ENCODE data around the gene FHOD3.

Gene FHOD3

DNA sequence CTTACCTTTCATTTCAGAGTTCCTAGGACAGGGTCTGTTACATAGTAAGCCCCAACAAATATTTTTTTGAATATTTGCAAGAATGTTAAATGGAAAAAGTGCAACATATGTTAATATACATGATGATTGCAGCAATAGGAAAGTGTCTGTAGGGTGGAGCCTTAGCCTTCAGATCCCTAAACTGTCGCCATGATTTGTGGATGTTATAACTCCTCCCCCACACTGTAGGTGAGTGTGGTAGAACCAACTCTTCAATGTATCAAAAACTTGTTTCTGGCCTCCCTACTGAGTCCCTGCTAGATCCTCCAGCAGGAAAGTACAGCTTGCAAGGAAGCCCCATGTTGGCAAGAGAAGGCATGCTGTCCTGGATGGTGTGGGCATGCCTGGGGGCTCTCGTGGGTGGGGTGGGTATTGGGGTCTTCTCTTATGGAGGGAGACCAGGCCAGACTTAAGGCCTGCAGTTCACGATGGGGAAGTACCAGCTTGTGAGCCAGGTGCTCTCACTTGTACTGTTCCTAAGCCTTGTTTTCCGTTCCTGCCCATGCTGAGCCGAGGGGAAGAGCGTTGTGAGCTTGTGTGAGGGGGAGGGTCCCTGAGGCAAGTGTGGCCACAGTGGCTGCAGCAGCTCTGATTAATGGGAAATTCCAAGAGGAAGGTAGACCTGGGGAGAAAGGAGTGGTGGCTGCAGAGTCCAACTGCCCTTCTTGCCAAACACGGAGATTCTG lies 11.4 kb downstream of the FHOD3 start:
- no peaks in the 10 kb centered on the region for H3K36me3 ChIP-seq (ENCODE audit: control insufficient read depth, insufficient read depth, low read length)
- no peak overlapping the region for H3K27ac ChIP-seq (ENCODE audit: low read depth, low read length)
- H3K9me3 ChIP-seq (ENCODE audit: control insufficient read depth, insufficient read depth, low read length): no peaks in the 10 kb centered on the region
- H3K4me3 ChIP-seq (ENCODE audit: low read depth, low read length): no peak overlapping the region
- H3K4me1 ChIP-seq (ENCODE audit: control insufficient read depth, insufficient read depth, low read length): peaks cover 16% of the 10 kb centered on the region; the same call in 1 of the 2 replicates
- no peak overlapping the region for H3K9ac ChIP-seq (ENCODE audit: low read depth, low read length)
- no peaks in the 10 kb centered on the region for H3K27me3 ChIP-seq (ENCODE audit: control insufficient read depth, insufficient read depth, low read length)

DNA sequence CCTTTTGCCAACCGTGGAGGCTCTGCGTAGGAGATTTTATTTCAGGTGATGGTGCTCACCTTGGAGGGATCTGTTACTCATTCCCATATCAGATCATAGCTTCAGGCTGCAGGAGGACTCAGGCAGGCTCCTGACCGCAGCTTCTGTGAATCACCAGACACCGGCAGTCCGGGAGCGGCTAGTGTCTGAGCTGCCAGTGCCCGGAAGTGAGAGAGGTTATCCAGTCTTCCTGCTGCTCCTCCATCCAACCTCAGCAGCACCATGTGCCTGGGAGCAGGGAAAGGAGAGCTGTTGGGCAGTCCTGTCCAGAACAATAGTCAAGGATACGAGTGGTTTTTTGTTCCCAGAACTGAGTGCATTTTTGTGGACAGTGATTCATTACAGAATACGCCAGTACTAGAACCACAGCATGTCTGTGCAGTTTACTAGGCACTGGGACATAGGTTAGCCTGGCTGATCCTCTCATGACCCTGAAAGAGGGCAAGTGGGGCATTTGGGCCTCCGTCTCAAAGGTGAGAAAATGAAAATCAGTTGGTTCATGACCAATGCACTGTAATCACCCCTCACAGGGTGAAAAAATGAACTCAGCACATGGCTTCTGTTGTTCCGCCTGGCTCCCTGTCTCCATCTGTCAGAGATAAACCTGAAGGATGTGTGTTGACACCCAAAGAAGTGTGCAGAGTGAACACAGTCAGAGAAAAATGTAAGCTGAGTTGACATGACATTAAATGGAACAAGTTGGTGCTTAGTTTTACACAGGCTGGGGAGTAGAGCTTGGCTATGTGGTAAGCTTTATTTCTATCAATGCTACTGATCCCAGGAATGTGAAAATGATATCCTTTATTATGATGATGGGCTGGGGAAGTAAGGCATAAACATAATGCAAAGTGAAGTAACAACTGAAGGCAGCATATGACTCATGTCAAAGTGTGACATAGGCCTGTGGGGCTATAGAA lies 12.2 kb downstream of the FHOD3 start:
- H3K27me3 ChIP-seq (ENCODE audit: control insufficient read depth, insufficient read depth, low read length): no peaks in the 10 kb centered on the region
- no peak overlapping the region for H3K4me3 ChIP-seq (ENCODE audit: low read depth, low read length)
- H3K9ac ChIP-seq (ENCODE audit: low read depth, low read length): no peak overlapping the region
- H3K36me3 ChIP-seq (ENCODE audit: control insufficient read depth, insufficient read depth, low read length): no peaks in the 10 kb centered on the region
- H3K27ac ChIP-seq (ENCODE audit: low read depth, low read length): no peak overlapping the region
- H3K9me3 ChIP-seq (ENCODE audit: control insufficient read depth, insufficient read depth, low read length): no peaks in the 10 kb centered on the region
- peaks cover 16% of the 10 kb centered on the region; the same call in 1 of the 2 replicates for H3K4me1 ChIP-seq (ENCODE audit: control insufficient read depth, insufficient read depth, low read length)

DNA sequence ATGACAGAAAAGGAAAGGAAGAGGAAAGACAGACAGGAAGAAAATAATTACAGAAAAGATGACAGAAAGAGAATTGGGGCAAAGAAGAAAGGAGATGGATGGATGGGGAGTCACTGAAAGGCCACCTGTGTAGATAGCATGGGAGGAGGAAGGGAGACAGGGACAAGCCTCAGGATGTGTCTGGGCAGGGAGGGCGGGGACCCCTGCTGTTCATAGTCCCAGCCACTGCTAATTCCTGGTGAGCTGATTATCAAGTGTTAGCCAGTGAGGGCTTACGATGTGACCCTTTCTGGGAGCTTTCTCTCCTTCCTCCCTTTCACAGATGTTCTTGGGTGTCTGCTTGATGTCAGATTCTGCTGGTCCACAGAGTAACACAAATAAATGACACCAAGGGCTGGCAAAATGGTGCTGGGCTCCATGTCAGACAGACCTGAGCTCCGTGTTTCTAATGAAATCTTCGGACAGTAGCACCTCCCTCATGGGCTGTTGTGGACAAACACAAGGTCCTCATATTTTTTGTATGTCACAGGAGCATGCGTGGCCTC lies 13.6 kb downstream of the FHOD3 start:
- Histone ChIP-seq H3K4me1 (ENCODE audit: control insufficient read depth, insufficient read depth, low read length) (peaks cover 16% of the 10 kb centered on the region; the same call in 1 of the 2 replicates), H3K4me3 (ENCODE audit: low read depth, low read length) (no peak overlapping the region), H3K27ac (ENCODE audit: low read depth, low read length) (no peak overlapping the region), H3K27me3 (ENCODE audit: control insufficient read depth, insufficient read depth, low read length) (no peaks in the 10 kb centered on the region), H3K9ac (ENCODE audit: low read depth, low read length) (no peak overlapping the region), H3K36me3 (ENCODE audit: control insufficient read depth, insufficient read depth, low read length) (no peaks in the 10 kb centered on the region), H3K9me3 (ENCODE audit: control insufficient read depth, insufficient read depth, low read length) (no peaks in the 10 kb centered on the region)

DNA sequence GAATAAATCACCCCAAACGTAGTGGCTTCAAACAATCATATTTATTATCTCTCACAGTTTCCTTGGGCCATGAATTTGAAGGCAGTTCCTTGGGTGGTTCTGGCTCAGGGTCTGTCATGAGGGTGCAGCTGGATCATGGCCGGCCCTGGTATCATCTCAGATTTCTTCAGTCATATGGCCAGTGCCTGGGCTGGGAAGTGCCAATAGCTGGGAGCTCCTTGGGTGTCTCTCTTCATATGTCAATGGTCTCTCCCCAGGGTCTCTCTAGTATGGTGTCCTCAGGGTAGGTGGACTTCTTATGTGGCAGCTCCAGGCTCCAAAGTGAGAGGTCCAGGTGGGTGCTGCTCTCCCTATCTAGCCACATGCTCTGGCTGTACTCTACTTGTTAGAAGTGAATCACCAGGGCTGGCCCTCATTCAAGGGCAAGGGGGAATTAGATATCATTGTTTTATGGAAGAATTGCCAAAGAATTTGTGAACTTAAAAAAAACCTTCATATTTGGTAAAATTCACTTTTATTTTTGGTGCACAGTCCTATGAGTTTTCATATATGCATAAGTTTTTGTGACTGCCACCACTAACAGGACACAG lies 15.4 kb downstream of the FHOD3 start:
- Histone ChIP-seq H3K27me3 (ENCODE audit: control insufficient read depth, insufficient read depth, low read length) (no peaks in the 10 kb centered on the region), H3K4me1 (ENCODE audit: control insufficient read depth, insufficient read depth, low read length) (peaks cover 16% of the 10 kb centered on the region; the same call in 1 of the 2 replicates), H3K4me3 (ENCODE audit: low read depth, low read length) (no peak overlapping the region), H3K9ac (ENCODE audit: low read depth, low read length) (no peak overlapping the region), H3K9me3 (ENCODE audit: control insufficient read depth, insufficient read depth, low read length) (no peaks in the 10 kb centered on the region), H3K27ac (ENCODE audit: low read depth, low read length) (no peak overlapping the region), H3K36me3 (ENCODE audit: control insufficient read depth, insufficient read depth, low read length) (no peaks in the 10 kb centered on the region)

DNA sequence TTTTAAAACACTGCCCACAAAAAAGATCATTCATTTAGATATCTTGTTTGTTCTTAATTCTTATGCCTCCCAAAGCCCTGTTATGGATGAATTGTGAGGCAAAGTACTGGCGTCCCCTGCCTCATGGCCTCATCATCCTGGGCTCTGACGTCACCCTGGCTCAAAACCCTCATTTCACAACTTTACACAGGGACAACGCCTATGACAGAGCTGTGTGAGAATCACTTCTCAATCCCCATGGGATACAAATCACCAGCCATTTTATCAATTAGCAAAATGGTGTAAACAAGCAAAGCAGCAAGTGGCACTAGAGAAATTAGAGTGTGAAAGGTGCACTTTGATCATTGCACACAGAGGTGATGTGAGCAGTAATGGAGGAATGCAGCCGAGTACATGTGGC lies 16.6 kb downstream of the FHOD3 start:
- Histone ChIP-seq H3K9ac (ENCODE audit: low read depth, low read length) (no peak overlapping the region), H3K4me1 (ENCODE audit: control insufficient read depth, insufficient read depth, low read length) (peaks cover 10% of the 10 kb centered on the region; the same call in 1 of the 2 replicates), H3K4me3 (ENCODE audit: low read depth, low read length) (no peak overlapping the region), H3K27me3 (ENCODE audit: control insufficient read depth, insufficient read depth, low read length) (no peaks in the 10 kb centered on the region), H3K36me3 (ENCODE audit: control insufficient read depth, insufficient read depth, low read length) (no peaks in the 10 kb centered on the region), H3K9me3 (ENCODE audit: control insufficient read depth, insufficient read depth, low read length) (no peaks in the 10 kb centered on the region), H3K27ac (ENCODE audit: low read depth, low read length) (no peak overlapping the region)

DNA sequence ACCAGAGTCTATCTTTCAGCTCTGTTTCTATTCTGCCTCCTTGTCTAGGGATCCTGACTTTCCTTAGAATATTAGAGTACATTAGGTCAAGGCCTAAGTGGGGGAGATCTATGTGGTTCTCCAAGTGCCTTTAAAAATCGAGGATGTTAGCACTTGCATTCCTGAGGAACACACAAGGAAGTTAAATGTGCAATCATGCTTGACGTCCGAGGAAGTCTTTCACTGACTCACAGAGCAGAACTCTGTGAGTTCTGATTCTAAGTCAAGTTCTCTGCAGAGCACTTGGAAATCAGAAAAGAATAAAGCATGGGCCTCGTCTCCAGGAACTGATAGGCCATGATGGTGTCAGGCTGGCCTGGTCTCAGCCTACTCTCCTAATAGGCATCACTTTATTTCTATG lies 17.2 kb downstream of the FHOD3 start:
- H3K27ac ChIP-seq (ENCODE audit: low read depth, low read length): no peak overlapping the region
- H3K36me3 ChIP-seq (ENCODE audit: control insufficient read depth, insufficient read depth, low read length): no peaks in the 10 kb centered on the region
- H3K9me3 ChIP-seq (ENCODE audit: control insufficient read depth, insufficient read depth, low read length): no peaks in the 10 kb centered on the region
- no peaks in the 10 kb centered on the region for H3K27me3 ChIP-seq (ENCODE audit: control insufficient read depth, insufficient read depth, low read length)
- no peak overlapping the region for H3K9ac ChIP-seq (ENCODE audit: low read depth, low read length)
- 0 out of 2 replicates have a peak, but pooled peaks cover 4% of the 10 kb centered on the region for H3K4me1 ChIP-seq (ENCODE audit: control insufficient read depth, insufficient read depth, low read length)
- no peak overlapping the region for H3K4me3 ChIP-seq (ENCODE audit: low read depth, low read length)

DNA sequence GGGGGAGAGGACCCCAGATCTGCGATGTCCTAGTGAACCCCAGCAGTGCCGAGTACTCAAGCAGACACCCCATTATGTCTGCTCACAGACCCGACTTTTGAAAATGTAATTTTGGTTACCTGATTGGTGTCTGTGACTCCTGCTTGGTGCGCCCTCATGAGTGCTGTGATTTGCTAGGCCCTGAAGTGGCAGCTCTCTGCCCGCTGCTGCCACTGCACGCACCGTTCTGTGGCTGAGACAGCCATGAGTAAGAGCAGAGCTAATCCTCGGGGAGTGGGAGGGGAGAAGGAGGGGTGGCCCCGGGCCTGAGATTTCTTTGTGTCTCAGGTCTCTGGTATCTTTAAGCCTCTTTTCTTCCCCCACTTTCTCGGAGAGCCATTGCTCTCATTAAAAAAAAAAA lies 18.2 kb downstream of the FHOD3 start:
- Histone ChIP-seq H3K36me3 (ENCODE audit: control insufficient read depth, insufficient read depth, low read length) (no peaks in the 10 kb centered on the region), H3K27me3 (ENCODE audit: control insufficient read depth, insufficient read depth, low read length) (no peaks in the 10 kb centered on the region), H3K9ac (ENCODE audit: low read depth, low read length) (no peak overlapping the region), H3K4me1 (ENCODE audit: control insufficient read depth, insufficient read depth, low read length) (no peaks in the 10 kb centered on the region), H3K9me3 (ENCODE audit: control insufficient read depth, insufficient read depth, low read length) (no peaks in the 10 kb centered on the region), H3K27ac (ENCODE audit: low read depth, low read length) (no peak overlapping the region), H3K4me3 (ENCODE audit: low read depth, low read length) (no peak overlapping the region)

DNA sequence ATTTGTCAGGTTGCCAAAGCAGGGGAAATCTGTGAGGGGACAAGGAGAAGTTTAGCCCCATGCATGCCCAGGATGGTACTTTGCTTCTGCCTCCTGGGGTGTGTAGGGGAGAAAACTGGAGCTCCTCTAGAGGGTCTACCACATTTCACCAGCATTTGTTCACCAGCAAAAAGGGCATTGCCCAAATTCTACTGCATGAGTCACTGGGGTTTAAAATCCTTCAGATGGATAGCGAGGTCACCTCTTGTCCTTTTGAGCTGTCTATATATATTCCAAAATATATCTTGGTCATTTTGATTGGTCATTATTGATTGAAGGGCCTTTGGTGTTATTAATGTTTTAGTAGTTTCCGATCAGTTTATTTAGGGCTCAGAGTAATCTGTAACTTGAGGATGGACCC lies 18.7 kb downstream of the FHOD3 start:
- no peaks in the 10 kb centered on the region for H3K9me3 ChIP-seq (ENCODE audit: control insufficient read depth, insufficient read depth, low read length)
- no peak overlapping the region for H3K9ac ChIP-seq (ENCODE audit: low read depth, low read length)
- no peaks in the 10 kb centered on the region for H3K4me1 ChIP-seq (ENCODE audit: control insufficient read depth, insufficient read depth, low read length)

DNA sequence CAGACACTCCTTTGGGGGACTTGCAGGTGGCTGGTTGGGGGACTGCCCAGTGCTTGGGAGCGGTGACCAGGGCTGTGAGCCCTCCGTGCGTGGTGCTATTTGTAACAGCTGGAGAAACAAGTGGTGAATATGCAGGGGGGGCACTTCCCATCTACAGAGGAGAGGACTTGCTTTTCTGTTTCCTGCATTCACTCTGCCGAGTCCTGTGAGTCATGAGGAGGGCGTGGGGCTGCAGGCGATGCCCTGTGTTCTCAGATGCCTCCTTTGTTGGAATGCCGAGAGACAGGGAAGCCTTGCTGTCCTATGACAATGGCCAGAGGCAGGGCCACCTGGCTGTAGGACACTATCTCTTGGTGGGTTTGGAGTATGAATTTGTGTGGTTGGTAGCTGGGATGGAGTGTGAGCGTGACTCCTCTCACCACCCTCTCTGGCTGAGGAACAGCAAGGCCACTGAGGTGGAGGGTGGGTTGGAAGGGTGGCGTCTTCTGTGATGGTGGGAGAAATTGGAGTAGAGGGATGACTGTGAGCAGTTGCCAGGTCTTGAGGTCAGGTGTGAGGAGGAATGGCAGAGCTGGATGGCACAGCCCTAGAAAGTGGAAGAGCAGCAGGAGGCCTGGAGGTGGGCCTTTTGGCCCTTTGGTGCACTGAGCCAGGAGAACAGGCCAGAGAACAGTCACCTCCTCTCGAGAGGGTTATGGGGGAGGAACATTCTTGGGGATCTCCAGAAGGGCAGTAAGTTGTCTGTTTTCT lies 24.3 kb downstream of the FHOD3 start:
- H3K27ac ChIP-seq (ENCODE audit: low read depth, low read length): no peak overlapping the region
- no peak overlapping the region for H3K9ac ChIP-seq (ENCODE audit: low read depth, low read length)
- H3K27me3 ChIP-seq (ENCODE audit: control insufficient read depth, insufficient read depth, low read length): no peaks in the 10 kb centered on the region
- H3K36me3 ChIP-seq (ENCODE audit: control insufficient read depth, insufficient read depth, low read length): no peaks in the 10 kb centered on the region
- H3K4me1 ChIP-seq (ENCODE audit: control insufficient read depth, insufficient read depth, low read length): peaks cover 6% of the 10 kb centered on the region; the same call in 1 of the 2 replicates
- no peaks in the 10 kb centered on the region for H3K9me3 ChIP-seq (ENCODE audit: control insufficient read depth, insufficient read depth, low read length)
- no peak overlapping the region for H3K4me3 ChIP-seq (ENCODE audit: low read depth, low read length)

More for the DNA sequence above, 18.7 kb downstream of the FHOD3 start:
- H3K27ac ChIP-seq (ENCODE audit: low read depth, low read length): no peak overlapping the region
- H3K4me3 ChIP-seq (ENCODE audit: low read depth, low read length): no peak overlapping the region
- no peaks in the 10 kb centered on the region for H3K27me3 ChIP-seq (ENCODE audit: control insufficient read depth, insufficient read depth, low read length)
- no peaks in the 10 kb centered on the region for H3K36me3 ChIP-seq (ENCODE audit: control insufficient read depth, insufficient read depth, low read length)

DNA sequence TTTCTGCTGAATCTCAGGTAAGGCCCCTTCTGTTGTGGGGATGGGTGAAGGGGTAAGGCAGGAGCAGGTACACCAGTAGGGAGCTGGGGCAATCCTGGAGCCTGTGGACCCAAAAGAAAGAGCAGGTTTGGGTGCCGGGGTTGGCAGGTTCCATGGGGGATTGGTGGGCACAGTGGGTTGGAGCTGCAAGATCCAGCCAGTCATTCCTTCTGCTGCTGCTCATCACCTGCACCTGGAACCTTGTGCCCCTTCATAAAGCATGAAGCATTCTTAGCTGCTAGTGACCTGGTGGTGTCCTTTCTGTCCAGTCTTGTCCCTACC lies 24.9 kb downstream of the FHOD3 start:
- Histone ChIP-seq H3K4me1 (ENCODE audit: control insufficient read depth, insufficient read depth, low read length) (peaks cover 6% of the 10 kb centered on the region; the same call in 1 of the 2 replicates), H3K27ac (ENCODE audit: low read depth, low read length) (no peak overlapping the region), H3K4me3 (ENCODE audit: low read depth, low read length) (no peak overlapping the region), H3K9me3 (ENCODE audit: control insufficient read depth, insufficient read depth, low read length) (no peaks in the 10 kb centered on the region), H3K27me3 (ENCODE audit: control insufficient read depth, insufficient read depth, low read length) (no peaks in the 10 kb centered on the region), H3K36me3 (ENCODE audit: control insufficient read depth, insufficient read depth, low read length) (no peaks in the 10 kb centered on the region), H3K9ac (ENCODE audit: low read depth, low read length) (no peak overlapping the region)
